SK-N-SH treated with all-trans-retinoic acid at 6 μM for 48 hours (cell line): Measurements from ENCODE around the gene MRPS2.

ENCODE experiments used
- ATAC-seq: fragments of 200-7000 bp; cut with Tn5 transposase; 3 replicates; pipeline ENCODE4 v1.9.1; 2020; ENCODE audit warnings: mild to moderate bottlenecking, moderate library complexity
- ARNTL ChIP-seq: fragments of 450-650 bp; formaldehyde crosslinking; IDR thresholded peaks from 2 replicates; pipeline ENCODE4 v1.5.0; 2020; ENCODE audit warnings: low read depth, mild to moderate bottlenecking, moderate library complexity, borderline replicate concordance
- BACH2 ChIP-seq: fragments of 250-450 bp; sonication (Bioruptor Pico); IDR thresholded peaks from 2 replicates; pipeline ENCODE4 v1.9.0; 2021; ENCODE audit warnings: mild to moderate bottlenecking, borderline replicate concordance
- CSDC2 ChIP-seq: fragments of 250-450 bp; sonication (Bioruptor Pico); IDR thresholded peaks from 2 replicates; pipeline ENCODE4 v1.5.0; 2020; ENCODE audit warnings: mild to moderate bottlenecking, moderate library complexity
- CSRNP3 ChIP-seq: fragments of 250-450 bp; sonication (Bioruptor Pico); IDR thresholded peaks from 2 replicates; pipeline ENCODE4 v1.5.1; 2021; ENCODE audit warnings: mild to moderate bottlenecking, moderate library complexity
- ESRRG ChIP-seq: fragments of 250-450 bp; sonication (Bioruptor Pico); IDR thresholded peaks from 2 replicates; pipeline ENCODE4 v1.6.1; 2021; ENCODE audit warnings: mild to moderate bottlenecking
- GLIS3 ChIP-seq: fragments of 250-450 bp; sonication (Bioruptor Pico); IDR thresholded peaks from 2 replicates; pipeline ENCODE4 v1.5.0; 2020; ENCODE audit warnings: mild to moderate bottlenecking, moderate library complexity
- ISL1 ChIP-seq: fragments of 250-450 bp; sonication (Bioruptor Pico); IDR thresholded peaks from 2 replicates; pipeline ENCODE4 v2.1.2; 2022; ENCODE audit warnings: mild to moderate bottlenecking, moderate library complexity
- POU6F1 ChIP-seq: fragments of 250-450 bp; sonication (Bioruptor Pico); IDR thresholded peaks from 2 replicates; pipeline ENCODE4 v1.8.0; 2021; ENCODE audit warnings: low read depth, mild to moderate bottlenecking, moderate library complexity, borderline replicate concordance
- PPARA ChIP-seq: fragments of 250-450 bp; sonication (Bioruptor Pico); IDR thresholded peaks from 2 replicates; pipeline ENCODE4 v1.5.0; 2020; ENCODE audit warnings: mild to moderate bottlenecking, borderline replicate concordance
- RARB ChIP-seq: fragments of 250-450 bp; sonication (Bioruptor Pico); IDR thresholded peaks from 2 replicates; pipeline ENCODE4 v1.8.0; 2021; ENCODE audit warnings: mild to moderate bottlenecking, moderate library complexity
- SNAI2 ChIP-seq: fragments of 250-450 bp; sonication (Bioruptor Pico); IDR thresholded peaks from 2 replicates; pipeline ENCODE4 v1.5.0; 2020; ENCODE audit warnings: mild to moderate bottlenecking, moderate library complexity
- TCF4 ChIP-seq: fragments of 250-450 bp; sonication (Bioruptor Pico); IDR thresholded peaks from 2 replicates; pipeline ENCODE4 v1.8.0; 2021; ENCODE audit warnings: mild to moderate bottlenecking, moderate library complexity, borderline replicate concordance
- TOX ChIP-seq: fragments of 250-450 bp; sonication (Bioruptor Pico); IDR thresholded peaks from 2 replicates; pipeline ENCODE4 v1.8.0; 2021; ENCODE audit warnings: mild to moderate bottlenecking, moderate library complexity, borderline replicate concordance
- ZC3H10 ChIP-seq: fragments of 250-450 bp; sonication (Bioruptor Pico); IDR thresholded peaks from 2 replicates; pipeline ENCODE4 v1.5.1; 2021; ENCODE audit warnings: mild to moderate bottlenecking, moderate library complexity
- ZFP3 ChIP-seq: fragments of 250-450 bp; sonication (Bioruptor Pico); IDR thresholded peaks from 2 replicates; pipeline ENCODE4 v1.5.0; 2020; ENCODE audit warnings: mild to moderate bottlenecking, moderate library complexity
- ZFP30 ChIP-seq: fragments of 450-650 bp; formaldehyde crosslinking; IDR thresholded peaks from 2 replicates; pipeline ENCODE4 v1.5.0; 2022; ENCODE audit warnings: mild to moderate bottlenecking, moderate library complexity
- ZNF565 ChIP-seq: fragments of 450-650 bp; formaldehyde crosslinking; conservative IDR thresholded peaks from 2 replicates; pipeline ENCODE4 v1.5.0; 2020; ENCODE audit warnings: low read depth, mild to moderate bottlenecking, moderate library complexity
- ZNF70 ChIP-seq: fragments of 450-650 bp; formaldehyde crosslinking; IDR thresholded peaks from 2 replicates; pipeline ENCODE4 v1.5.0; 2020; ENCODE audit warnings: mild to moderate bottlenecking, moderate library complexity
- ZNF8 ChIP-seq: fragments of 450-650 bp; formaldehyde crosslinking; IDR thresholded peaks from 2 replicates; pipeline ENCODE4 v1.5.0; 2020; ENCODE audit warnings: mild to moderate bottlenecking, moderate library complexity
- TF ChIP-seq, protein P1 (sequence below): fragments of 250-450 bp; sonication (Bioruptor Pico); IDR thresholded peaks from 2 replicates; pipeline ENCODE4 v1.5.1; 2020; ENCODE audit warnings: low read depth, mild to moderate bottlenecking, moderate library complexity
- TF ChIP-seq, protein P2 (sequence below): fragments of 250-450 bp; sonication (Bioruptor Pico); IDR thresholded peaks from 2 replicates; pipeline ENCODE4 v1.5.0; 2020; ENCODE audit warnings: mild to moderate bottlenecking, moderate library complexity

The MRPS2 gene

DNA sequence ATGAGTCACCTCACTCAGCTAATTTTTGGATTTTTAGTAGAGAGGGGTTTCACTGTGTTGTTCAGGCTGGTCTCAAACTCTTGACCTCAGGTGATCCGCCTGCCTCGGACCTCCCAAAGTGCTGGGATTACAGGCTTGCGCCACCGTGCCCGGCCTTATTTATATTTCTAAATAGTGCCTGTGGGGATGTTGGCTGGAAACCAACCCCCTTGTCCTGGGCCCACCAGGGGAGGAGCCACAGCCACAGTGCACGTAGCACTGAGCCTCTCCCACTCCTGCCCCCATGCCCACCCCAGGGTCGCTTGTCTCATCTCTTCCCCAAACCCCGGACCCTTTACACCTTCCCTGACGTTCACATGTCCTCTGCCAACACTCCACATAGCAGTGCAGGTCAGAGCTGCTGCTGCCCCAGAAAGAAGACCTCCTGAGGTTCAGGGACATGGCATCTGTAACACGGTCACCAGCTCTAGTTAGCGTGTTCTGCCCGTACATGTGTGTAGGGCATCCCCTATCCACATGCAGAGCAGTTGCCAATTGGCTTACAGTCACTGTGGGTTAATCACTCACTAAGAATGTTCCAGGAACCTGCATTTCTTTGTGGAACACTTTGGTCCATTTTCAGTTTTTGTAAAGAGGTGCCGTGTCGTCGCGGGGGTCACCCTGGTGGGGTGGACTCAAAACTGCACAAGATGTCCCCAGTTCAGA, 10.2 kb upstream of the MRPS2 start:
- no peak for ATAC-seq
- no peak for TF ChIP-seq ZFP30 (CRISPR knock-in tag)
- TF ChIP-seq ESRRG (CRISPR knock-in tag), result no peak
- TF ChIP-seq ISL1 (CRISPR knock-in tag), result no peak
- TF ChIP-seq CSDC2 (CRISPR knock-in tag), result no peak
- no peak for TF ChIP-seq PPARA (CRISPR knock-in tag)
- no peak for TF ChIP-seq ZNF8
- TF ChIP-seq GLIS3, result no peak
- no peak for TF ChIP-seq TCF4 (CRISPR knock-in tag)
- TF ChIP-seq POU6F1, result no peak
- TF ChIP-seq SNAI2 (CRISPR knock-in tag), result no peak
- TF ChIP-seq TOX (CRISPR knock-in tag), result no peak
- no peak for TF ChIP-seq CSRNP3 (CRISPR knock-in tag)
- TF ChIP-seq, protein P1, sequence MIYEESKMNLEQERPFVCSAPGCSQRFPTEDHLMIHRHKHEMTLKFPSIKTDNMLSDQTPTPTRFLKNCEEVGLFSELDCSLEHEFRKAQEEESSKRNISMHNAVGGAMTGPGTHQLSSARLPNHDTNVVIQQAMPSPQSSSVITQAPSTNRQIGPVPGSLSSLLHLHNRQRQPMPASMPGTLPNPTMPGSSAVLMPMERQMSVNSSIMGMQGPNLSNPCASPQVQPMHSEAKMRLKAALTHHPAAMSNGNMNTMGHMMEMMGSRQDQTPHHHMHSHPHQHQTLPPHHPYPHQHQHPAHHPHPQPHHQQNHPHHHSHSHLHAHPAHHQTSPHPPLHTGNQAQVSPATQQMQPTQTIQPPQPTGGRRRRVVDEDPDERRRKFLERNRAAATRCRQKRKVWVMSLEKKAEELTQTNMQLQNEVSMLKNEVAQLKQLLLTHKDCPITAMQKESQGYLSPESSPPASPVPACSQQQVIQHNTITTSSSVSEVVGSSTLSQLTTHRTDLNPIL (CRISPR knock-in tag), result no peak
- no peak for TF ChIP-seq ZNF565 (CRISPR knock-in tag)
- no peak for TF ChIP-seq ARNTL (CRISPR knock-in tag)
- TF ChIP-seq BACH2 (CRISPR knock-in tag), result no peak
- no peak for TF ChIP-seq ZC3H10 (CRISPR knock-in tag)
- TF ChIP-seq ZNF70, result no peak
- no peak for TF ChIP-seq ZFP3 (CRISPR knock-in tag)
- TF ChIP-seq, protein P2, sequence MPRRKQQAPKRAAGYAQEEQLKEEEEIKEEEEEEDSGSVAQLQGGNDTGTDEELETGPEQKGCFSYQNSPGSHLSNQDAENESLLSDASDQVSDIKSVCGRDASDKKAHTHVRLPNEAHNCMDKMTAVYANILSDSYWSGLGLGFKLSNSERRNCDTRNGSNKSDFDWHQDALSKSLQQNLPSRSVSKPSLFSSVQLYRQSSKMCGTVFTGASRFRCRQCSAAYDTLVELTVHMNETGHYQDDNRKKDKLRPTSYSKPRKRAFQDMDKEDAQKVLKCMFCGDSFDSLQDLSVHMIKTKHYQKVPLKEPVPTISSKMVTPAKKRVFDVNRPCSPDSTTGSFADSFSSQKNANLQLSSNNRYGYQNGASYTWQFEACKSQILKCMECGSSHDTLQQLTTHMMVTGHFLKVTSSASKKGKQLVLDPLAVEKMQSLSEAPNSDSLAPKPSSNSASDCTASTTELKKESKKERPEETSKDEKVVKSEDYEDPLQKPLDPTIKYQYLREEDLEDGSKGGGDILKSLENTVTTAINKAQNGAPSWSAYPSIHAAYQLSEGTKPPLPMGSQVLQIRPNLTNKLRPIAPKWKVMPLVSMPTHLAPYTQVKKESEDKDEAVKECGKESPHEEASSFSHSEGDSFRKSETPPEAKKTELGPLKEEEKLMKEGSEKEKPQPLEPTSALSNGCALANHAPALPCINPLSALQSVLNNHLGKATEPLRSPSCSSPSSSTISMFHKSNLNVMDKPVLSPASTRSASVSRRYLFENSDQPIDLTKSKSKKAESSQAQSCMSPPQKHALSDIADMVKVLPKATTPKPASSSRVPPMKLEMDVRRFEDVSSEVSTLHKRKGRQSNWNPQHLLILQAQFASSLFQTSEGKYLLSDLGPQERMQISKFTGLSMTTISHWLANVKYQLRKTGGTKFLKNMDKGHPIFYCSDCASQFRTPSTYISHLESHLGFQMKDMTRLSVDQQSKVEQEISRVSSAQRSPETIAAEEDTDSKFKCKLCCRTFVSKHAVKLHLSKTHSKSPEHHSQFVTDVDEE (CRISPR knock-in tag), result no peak

GRCh38 chr9:135490980-135491464, 9.5 kb upstream of the MRPS2 start:
- TF ChIP-seq ZFP30 (CRISPR knock-in tag) (no peak), CSRNP3 (CRISPR knock-in tag) (no peak), ARNTL (CRISPR knock-in tag) (no peak), BACH2 (CRISPR knock-in tag) (no peak), PPARA (CRISPR knock-in tag) (no peak), RARB (CRISPR knock-in tag) (no peak), ZNF70 (no peak), ZC3H10 (CRISPR knock-in tag) (no peak)

DNA sequence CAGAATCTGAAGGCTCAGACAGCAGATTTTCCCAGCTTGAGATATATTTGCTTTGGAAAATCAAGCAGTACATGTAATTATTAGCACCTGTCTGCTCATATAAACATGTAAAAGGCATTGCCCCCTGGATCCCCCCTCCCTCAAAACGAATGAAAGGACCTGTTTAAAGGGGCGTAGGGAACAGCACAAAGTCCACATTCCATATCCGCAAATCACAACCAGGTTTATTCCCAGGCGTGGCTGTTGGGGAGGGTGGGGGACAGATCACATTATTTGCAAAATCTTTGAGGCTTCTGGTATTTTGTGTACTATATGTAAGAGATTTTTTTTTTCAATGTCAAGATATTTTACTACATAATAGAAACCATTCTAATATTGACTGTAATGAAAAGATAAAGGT, 8.7 kb upstream of the MRPS2 start:
- no peak for ATAC-seq

More at GRCh38 chr9:135490980-135491464, 9.5 kb upstream of the MRPS2 start:
- ATAC-seq, result no peak

More for the DNA sequence above, 8.7 kb upstream of the MRPS2 start:
- TF ChIP-seq ESRRG (CRISPR knock-in tag), result no peak
- no peak for TF ChIP-seq PPARA (CRISPR knock-in tag)
- no peak for TF ChIP-seq ZFP30 (CRISPR knock-in tag)
- TF ChIP-seq ZNF565 (CRISPR knock-in tag), result no peak
